NCI-H524 treated with DMSO at 0.1 percent for 48 hours (cell line): ENCODE data around the gene TP53TG3E.
"Not testable (repeated sequence)": the region's sequence is repeated elsewhere in the genome, so short reads cannot be mapped to it uniquely, and the experiment has no call there.

Source experiments
- DNase-seq: peaks from one replicate; lab custom pipeline; 2025; lab: John Stamatoyannopoulos, UW

TP53TG3E gene, protein sequence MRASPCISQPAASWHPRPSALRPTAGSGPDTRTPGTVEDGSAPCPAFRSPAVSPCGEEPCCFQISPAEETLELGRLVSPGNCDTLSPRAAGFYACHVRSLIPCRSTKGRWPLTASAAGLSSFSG

DNA sequence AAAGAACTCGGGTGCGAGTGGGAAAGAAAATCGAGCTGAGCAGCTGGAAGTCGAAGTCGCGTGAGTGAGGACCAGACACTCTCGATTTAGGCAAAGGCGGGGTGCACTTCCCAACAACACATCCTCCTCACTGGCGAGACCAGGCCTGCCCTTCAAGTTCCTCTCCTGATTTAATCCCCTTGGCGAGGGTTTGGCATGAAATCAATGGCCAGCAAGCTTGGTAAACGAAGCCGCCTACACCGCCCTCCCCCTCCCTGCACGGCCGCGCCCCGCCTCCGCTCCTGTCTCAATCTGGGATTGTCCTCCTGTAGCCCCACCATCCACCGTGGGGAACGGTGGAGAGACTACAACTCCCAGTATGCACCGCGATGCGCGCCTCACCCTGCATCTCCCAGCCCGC, at the start of gene TP53TG3E:
Gene TP53TG3E, plus strand, starts transcription at position 301 of the 400 bp plus-strand sequence. Its CDS starts 68 bp downstream, at position 369.
- DNase-seq, result not testable (repeated sequence)

- not testable (repeated sequence) for DNase-seq
These were observed 32.3 kb downstream of the TP53TG3E start for GRCh38 chr16:33336226-33337012.

DNA sequence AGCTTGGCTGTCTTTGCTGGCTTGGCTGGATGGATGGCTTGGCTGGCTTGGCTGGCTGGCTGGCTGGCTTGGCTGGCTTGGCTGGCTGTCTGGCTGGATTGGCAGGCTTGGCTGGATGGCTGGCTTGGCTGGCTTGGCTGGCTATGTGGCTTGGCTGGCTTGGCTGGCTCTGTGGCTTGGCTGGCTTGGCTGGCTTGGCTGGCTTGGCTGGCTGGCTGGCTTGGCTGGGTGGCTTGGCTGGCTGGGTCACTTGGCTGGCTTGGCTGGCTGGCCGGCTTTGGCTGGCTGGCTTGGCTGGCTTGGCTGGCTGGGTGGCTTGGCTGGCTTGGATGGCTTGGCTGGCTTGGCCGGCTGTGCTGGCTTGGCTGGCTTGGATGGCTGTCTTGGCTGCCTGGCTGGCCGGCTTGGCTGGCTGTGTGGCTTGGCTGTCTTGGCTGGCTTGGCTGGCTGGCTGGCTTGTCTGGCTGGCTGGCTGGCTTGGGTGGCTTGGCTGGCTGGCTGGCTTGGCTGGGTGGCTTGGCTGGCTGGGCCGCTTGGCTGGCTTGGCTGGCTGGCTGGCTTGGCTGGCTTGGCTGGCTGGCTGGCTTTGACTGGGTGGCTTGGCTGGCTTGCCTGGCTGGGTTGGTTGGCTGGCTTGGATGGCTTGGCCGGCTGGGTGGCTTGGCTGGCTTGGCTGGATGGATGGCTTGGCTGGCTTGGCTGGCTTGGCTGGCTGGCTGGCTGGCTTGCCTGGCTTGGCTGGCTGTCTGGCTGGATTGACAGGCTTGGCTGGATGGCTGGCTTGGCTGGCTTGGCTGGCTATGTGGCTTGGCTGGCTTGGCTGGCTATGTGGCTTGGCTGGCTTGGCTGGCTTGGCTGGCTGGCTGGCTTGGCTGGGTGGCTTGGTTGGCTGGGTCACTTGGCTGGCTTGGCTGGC, 33.8 kb downstream of the TP53TG3E start:
- DNase-seq, result not testable (repeated sequence)

DNA sequence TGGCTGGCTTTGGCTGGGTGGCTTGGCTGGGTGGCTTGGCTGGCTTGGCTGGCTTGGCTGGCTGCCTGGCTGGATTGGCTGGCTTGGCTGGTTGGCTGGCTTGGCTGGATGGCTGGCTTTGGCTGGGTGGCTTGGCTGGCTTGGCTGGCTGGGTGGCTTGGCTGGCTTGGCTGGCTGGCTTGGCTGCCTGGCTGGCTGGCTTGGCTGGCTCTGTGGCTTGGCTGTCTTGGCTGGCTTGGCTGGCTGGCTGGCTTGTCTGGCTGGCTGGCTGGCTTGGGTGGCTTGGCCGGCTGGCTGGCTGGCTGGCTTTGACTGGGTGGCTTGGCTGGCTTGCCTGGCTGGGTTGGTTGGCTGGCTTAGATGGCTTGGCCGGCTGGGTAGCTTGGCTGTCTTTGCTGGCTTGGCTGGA, 34.4 kb downstream of the TP53TG3E start:
- not testable (repeated sequence) for DNase-seq

GRCh38 chr16:33339093-33340061, 35.3 kb downstream of the TP53TG3E start:
- not testable (repeated sequence) for DNase-seq
